Mucosa of gallbladder (tissue), 1 donor: Measurements from ENCODE around the gene IRAK1BP1. TPM values are rescaled to one million over a fixed set of nuclear protein-coding genes. Genes with fewer than 3 reads are reported as not detected.
"Not testable (repeated sequence)": the region's sequence is repeated elsewhere in the genome, so short reads cannot be mapped to it uniquely, and the experiment has no call there.

Source experiments
- DNase-seq: peaks from one replicate; pipeline ENCODE4 v3.0.0-alpha.2; 2020; ENCODE audit warnings: low spot score
- total RNA-seq: library from RNA; stranded (reverse); gene quantifications from one replicate; pipeline ENCODE4 v1.2.1, GENCODE V29; 2021
- donor health status: DM: no; HTN: no; CAD: no.

Gene IRAK1BP1
- total RNA-seq = 7.5 TPM

- DNase-seq = peak; percentile 83
Observed at GRCh38 chr6:78867370-78868040, at the start of gene IRAK1BP1. TSS of gene IRAK1BP1 (plus strand) at chr6:78867551. CDS start at chr6:78867577, 26 bp downstream.

DNA sequence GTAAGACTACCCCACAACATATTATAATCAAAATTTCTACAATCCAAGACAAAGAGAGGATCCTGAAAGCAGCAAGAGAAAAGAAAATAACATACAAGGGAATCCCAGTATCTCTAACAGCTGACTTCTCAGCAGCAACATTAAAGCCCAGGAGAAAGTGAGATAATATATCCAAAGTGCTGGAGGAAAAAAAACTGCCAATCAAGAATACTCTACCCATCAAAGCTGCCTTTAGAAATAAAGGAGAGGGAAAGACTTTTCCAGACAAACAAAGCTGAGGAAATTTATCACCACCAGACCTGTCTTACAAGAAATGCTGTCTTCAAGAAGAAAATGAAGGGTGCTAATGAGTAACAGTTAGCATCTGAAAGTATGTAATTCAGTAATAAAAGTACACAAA, 43.3 kb upstream of the IRAK1BP1 start:
- no peak for DNase-seq

GRCh38 chr6:78829407-78829806, 37.9 kb upstream of the IRAK1BP1 start:
- no peak for DNase-seq

DNA sequence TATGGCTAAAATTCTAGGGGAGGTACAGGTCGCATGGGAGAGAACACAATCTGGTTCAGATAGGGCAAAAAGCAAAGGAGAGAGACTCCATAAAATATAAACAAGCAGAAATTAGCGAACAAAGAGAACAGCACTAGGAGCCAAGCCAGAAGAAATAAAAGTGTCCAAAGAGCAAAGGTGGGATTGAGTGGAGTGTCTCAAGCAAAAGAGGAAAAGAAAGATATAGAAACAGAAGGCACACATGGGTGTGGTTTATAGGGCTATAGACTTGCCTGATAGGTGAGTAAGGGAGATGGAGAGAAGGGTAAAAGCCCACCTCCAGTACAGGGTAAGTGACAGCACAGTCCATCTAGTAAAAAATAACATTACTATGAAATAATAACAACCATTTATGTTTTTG, 36.5 kb upstream of the IRAK1BP1 start:
- no peak for DNase-seq

- no peak for DNase-seq
Observed at GRCh38 chr6:78831492-78831891, 35.9 kb upstream of the IRAK1BP1 start.

GRCh38 chr6:78832091-78832808, 35.1 kb upstream of the IRAK1BP1 start:
- DNase-seq = no peak

DNA sequence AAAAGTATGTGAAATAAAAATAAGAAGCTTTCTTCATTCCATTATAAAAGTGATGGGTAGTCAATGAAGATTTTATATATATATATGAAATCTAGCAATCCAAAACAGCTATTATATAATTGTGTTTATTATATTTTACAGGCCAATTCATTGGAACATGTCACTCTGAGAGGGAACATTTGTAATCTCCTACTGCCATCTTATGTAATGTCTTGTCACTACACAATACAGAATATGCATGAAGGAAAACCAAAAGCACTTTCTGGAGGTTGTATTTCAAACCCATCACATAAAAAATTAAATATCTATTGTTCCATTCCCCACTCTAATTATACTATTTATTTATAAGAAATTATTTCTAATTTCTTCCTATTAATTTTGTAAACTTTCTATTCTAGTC, 31.5 kb upstream of the IRAK1BP1 start:
- no peak for DNase-seq

GRCh38 chr6:78836598-78836997, 30.8 kb upstream of the IRAK1BP1 start:
- no peak for DNase-seq

DNA sequence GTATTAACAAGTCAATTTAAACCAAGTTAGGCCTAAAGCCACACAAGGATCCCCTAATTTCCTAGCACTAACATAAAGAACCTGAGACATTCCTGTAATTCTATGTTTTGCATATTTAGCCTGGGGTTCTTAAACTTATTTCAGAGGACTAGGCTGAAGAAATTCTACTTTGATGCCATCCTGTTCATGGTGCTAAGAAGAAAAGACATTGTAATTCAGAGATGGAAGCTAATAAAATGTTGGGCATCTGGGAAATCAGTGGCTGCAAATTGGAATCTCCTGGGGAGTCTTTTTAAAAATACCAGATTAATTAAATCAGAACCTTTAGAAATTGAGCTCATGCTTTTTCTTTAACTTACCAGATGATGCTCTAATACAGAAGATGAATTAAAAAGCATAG, 26.2 kb upstream of the IRAK1BP1 start:
- DNase-seq = no peak

- DNase-seq = no peak
Observed at GRCh38 chr6:78842953-78843352, 24.4 kb upstream of the IRAK1BP1 start.

DNA sequence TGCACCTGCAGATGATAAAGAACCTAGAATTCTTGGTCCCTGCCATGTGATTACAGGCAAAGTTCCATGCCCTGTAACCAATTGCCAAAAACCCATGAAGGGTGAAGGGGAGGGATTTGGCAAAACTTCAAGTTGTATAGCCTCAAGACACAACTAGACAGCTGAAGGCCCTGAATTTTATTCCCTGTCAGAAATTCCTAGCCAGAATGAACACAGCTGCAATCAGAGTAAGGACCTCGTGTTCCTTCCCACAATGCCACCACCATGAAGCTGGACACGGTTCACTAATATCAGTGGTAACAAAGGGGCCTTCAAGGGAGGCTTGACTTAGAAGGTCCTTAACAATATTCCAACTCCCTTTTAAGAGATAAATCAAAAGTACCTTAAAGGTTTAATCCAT, 22.5 kb upstream of the IRAK1BP1 start:
- DNase-seq = no peak

- no peak for DNase-seq
Observed at GRCh38 chr6:78845567-78845966, 21.8 kb upstream of the IRAK1BP1 start.

GRCh38 chr6:78850621-78851020, 16.7 kb upstream of the IRAK1BP1 start:
- no peak for DNase-seq

DNA sequence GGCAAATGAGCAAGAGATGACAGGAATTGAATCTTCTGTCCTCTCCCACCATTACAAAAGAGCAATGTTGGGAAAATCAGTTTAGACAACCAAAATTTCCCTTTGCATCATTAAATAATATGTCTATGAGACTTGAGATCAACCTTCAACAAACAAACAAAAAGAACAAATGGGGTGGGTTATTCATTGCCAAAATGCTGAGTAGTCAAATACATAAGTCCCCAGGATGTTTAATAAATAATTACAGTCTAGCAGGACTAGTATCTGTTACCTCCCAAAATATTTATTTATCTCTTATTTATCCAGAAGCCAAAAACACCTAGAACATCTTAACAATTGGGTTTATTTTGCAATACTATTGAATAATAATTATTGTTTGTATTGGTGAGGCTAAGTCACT, 16.2 kb upstream of the IRAK1BP1 start:
- DNase-seq = no peak

GRCh38 chr6:78854546-78854945, 12.8 kb upstream of the IRAK1BP1 start:
- DNase-seq = no peak

GRCh38 chr6:78858339-78858938, 8.9 kb upstream of the IRAK1BP1 start:
- DNase-seq = not testable (repeated sequence)

DNA sequence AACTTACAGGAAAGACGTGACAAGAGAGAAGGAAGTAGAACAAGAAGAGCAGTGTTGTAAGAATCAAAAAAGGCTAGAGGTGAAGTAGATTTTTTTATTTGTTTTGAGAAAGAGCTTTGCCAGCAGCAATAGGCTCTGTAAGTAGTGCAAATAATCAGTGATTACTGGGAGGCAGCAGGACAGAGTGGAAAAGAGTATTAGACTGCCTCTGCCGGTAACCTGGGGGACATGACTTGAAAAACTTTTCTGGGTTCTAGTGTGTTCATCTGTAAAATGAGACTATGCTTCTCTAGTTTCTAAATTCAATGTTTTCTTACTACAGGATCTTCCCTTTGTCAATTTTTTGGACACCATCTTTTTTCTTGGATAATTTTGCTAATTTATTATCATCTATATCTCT, 5.8 kb upstream of the IRAK1BP1 start:
- no peak for DNase-seq

GRCh38 chr6:78863576-78863975, 3.8 kb upstream of the IRAK1BP1 start:
- DNase-seq = no peak

GRCh38 chr6:78864957-78865356, 2.4 kb upstream of the IRAK1BP1 start:
- no peak for DNase-seq

DNA sequence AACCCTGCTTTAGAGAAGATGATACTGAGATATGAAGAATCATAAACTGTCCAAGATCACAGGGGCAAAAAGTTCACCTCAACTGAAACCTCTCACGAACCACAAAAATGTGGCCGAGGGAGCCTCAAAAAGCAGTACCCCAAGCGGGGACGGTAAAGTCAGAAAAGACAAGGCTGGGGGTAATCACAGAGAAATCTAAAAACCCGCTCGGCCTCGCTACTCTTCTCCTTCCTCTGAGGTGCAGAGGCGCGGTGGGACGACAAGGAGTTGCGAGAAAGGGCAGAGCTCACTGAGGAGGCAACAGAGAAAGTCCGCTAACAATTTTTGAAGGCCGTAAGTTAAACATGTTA, 356 bp upstream of the IRAK1BP1 start:
- DNase-seq = no peak

DNA sequence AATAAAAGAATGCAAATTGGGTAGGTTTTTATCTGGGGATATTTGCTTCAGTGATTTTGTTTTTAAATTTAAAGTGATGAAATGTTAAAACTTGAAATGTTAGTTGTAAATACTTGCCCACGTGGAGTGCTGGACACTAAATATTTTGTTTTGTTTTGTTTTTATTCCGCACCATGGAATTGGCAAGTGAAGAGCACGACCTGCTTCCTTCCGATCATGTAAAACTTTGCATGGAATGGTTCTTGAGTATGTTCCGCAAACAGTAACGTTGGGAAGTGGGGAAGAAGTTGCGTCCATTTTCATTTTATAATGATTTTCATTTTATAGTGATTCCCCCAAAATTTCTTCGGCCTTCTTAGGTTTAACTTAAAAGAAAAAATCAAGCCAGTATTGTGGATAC, 765 bp downstream of the IRAK1BP1 start:
- DNase-seq = no peak

- no peak for DNase-seq
Observed at GRCh38 chr6:78875505-78875904, 8.2 kb downstream of the IRAK1BP1 start.

DNA sequence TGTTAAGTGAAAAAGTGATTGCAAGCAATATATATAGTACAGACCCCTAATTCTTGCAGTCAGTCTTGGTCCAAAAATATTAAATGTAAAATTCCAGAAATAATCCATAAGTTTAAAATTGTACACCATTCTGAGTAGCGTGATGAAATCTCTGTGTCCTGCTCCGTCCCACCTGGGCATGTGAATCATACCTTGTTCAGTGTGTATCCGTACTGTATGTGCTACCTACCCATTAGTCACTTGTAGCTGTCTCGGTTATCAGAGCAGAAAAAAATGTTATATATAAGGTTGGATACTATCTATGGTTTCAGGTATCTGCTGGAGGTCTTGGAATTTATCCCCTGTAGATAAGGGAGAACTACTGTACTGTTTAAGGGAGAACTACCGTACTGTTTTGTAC, 16.3 kb downstream of the IRAK1BP1 start:
- no peak for DNase-seq
